HG03039 (cell line): Measurements from ENCODE around the gene RABGAP1.

Experiments used
- ATAC-seq: cut with Tn5 transposase; IDR thresholded peaks from one replicate; pipeline ENCODE4 v1.9.1; 2021; ENCODE audit warnings: mild to moderate bottlenecking, moderate library complexity; ENCODE audit not compliant: unreplicated experiment

The RABGAP1 gene

GRCh38 chr9:123007269-123007668 is 66.4 kb downstream of the RABGAP1 start:
- ATAC-seq: no peak

- ATAC-seq: no peak
Measured at GRCh38 chr9:123008909-123009308, 68.1 kb downstream of the RABGAP1 start.

- no peak for ATAC-seq
Measured at GRCh38 chr9:123011380-123011779, 70.6 kb downstream of the RABGAP1 start.

- ATAC-seq: no peak
Measured at GRCh38 chr9:123011878-123012528, 71.2 kb downstream of the RABGAP1 start.

GRCh38 chr9:123016631-123017030 is 75.8 kb downstream of the RABGAP1 start:
- no peak for ATAC-seq

GRCh38 chr9:123020796-123021195 is 80.0 kb downstream of the RABGAP1 start:
- no peak for ATAC-seq

GRCh38 chr9:123026425-123026824 is 85.6 kb downstream of the RABGAP1 start:
- ATAC-seq: no peak

- no peak for ATAC-seq
Measured at GRCh38 chr9:123027517-123027916, 86.7 kb downstream of the RABGAP1 start.

GRCh38 chr9:123028136-123028535 is 87.3 kb downstream of the RABGAP1 start:
- no peak for ATAC-seq

- ATAC-seq: no peak
Measured at GRCh38 chr9:123028973-123029372, 88.2 kb downstream of the RABGAP1 start.

GRCh38 chr9:123031963-123032362 is 91.1 kb downstream of the RABGAP1 start:
- no peak for ATAC-seq

GRCh38 chr9:123033352-123033751 is 92.5 kb downstream of the RABGAP1 start, which contains the start of gene GPR21:
Gene GPR21 (plus strand): TSS chr9:123033667. CDS start chr9:123034567, 900 bp downstream.
- ATAC-seq: no peak

- ATAC-seq: no peak
Measured at GRCh38 chr9:123033864-123034601, 93.2 kb downstream of the RABGAP1 start.

GRCh38 chr9:123034881-123035510 is 94.2 kb downstream of the RABGAP1 start:
- no peak for ATAC-seq

GRCh38 chr9:123035791-123036190 is 95.0 kb downstream of the RABGAP1 start:
- no peak for ATAC-seq

- no peak for ATAC-seq
Measured at GRCh38 chr9:123036893-123037545, 96.2 kb downstream of the RABGAP1 start.

- no peak for ATAC-seq
Measured at GRCh38 chr9:123039617-123040219, 98.9 kb downstream of the RABGAP1 start.

- ATAC-seq: no peak
Measured at GRCh38 chr9:123040801-123041200, 100.0 kb downstream of the RABGAP1 start.

GRCh38 chr9:123041489-123041888 is 100.7 kb downstream of the RABGAP1 start:
- no peak for ATAC-seq

GRCh38 chr9:123043081-123043939 is 102.5 kb downstream of the RABGAP1 start:
- no peak for ATAC-seq
